IMR-90 (cell line): ENCODE results near the gene SOX2. TPM values are rescaled to one million over a fixed set of nuclear protein-coding genes. Genes with fewer than 3 reads are reported as not detected.

ENCODE experiments used
- ATAC-seq: fragments of 200-7000 bp; cut with Tn5 transposase; 2 replicates; pipeline ENCODE4 v1.9.1; 2020; ENCODE audit warnings: low read depth, mild to moderate bottlenecking, moderate library complexity
- BruUV-seq: library from RNA; stranded (reverse); fragments of 400-500 nt; replicated peaks from 2 replicates; lab custom pipeline; 2021; lab: Mats Ljungman, UMichigan
- CTCF ChIA-PET: fragments of 300-600 bp; formaldehyde crosslinking; extraction: SDS; loops from one replicate; lab custom pipeline; 2021; ENCODE audit warnings: antibody characterized with exemption; lab: Yijun Ruan, JAX
- POLR2A ChIA-PET: fragments of 300-600 bp; sonication (Branson Sonifier 250); formaldehyde crosslinking; loops from one replicate; lab custom pipeline; 2022; ENCODE audit warnings: antibody characterized with exemption; ENCODE audit not compliant: unreplicated experiment; lab: Charles Lee
- DNase-seq: peaks from one replicate; pipeline ENCODE4 v3.0.0; 2013
- H2AFZ ChIP-seq: replicated peaks from 2 replicates; pipeline ENCODE3; 2013; ENCODE audit warnings: low read length, mild to moderate bottlenecking; ENCODE audit not compliant: poor library complexity
- H2AK5ac ChIP-seq: 2 replicates; pipeline ENCODE4 v1.6.1; 2013; ENCODE audit warnings: low read depth, low read length, inconsistent platforms
- H2AK9ac ChIP-seq: replicated peaks from 2 replicates; pipeline ENCODE3; 2013; ENCODE audit warnings: mild to moderate bottlenecking, low read depth, low read length, moderate library complexity; ENCODE audit not compliant: poor library complexity
- H2BK120ac ChIP-seq: 2 replicates; pipeline ENCODE4 v1.6.1; 2013; ENCODE audit warnings: low read depth, low read length, inconsistent platforms
- H2BK15ac ChIP-seq: 3 replicates; pipeline ENCODE4 v1.6.1; 2013; ENCODE audit warnings: low read depth, low read length, inconsistent platforms
- H2BK20ac ChIP-seq: 2 replicates; pipeline ENCODE4 v1.6.1; 2013; ENCODE audit warnings: low read depth, mild to moderate bottlenecking, inconsistent platforms, low read length, moderate library complexity
- H2BK5ac ChIP-seq: 2 replicates; pipeline ENCODE4 v1.6.1; 2013; ENCODE audit warnings: mild to moderate bottlenecking, low read depth, low read length, inconsistent platforms; ENCODE audit not compliant: poor library complexity, severe bottlenecking
- H3K14ac ChIP-seq: replicated peaks from 2 replicates; pipeline ENCODE4 v1.6.1; 2013; ENCODE audit warnings: low read depth, low read length, inconsistent platforms
- H3K18ac ChIP-seq: 2 replicates; pipeline ENCODE4 v1.6.1; 2013; ENCODE audit warnings: low read depth, low read length, control low read depth
- H3K23ac ChIP-seq: 2 replicates; pipeline ENCODE4 v1.6.1; 2013; ENCODE audit warnings: low read depth, low read length, inconsistent platforms
- H3K27ac ChIP-seq: 2 replicates; pipeline ENCODE4 v1.5.1; 2013; ENCODE audit warnings: mild to moderate bottlenecking, control low read depth, low read length; ENCODE audit not compliant: insufficient read depth
- H3K27me3 ChIP-seq: 2 replicates; pipeline ENCODE4 v1.6.1; 2013; ENCODE audit warnings: low read length; ENCODE audit not compliant: control insufficient read depth, insufficient read depth
- H3K36me3 ChIP-seq: 2 replicates; pipeline ENCODE4 v1.6.1; 2013; ENCODE audit warnings: low read length, mixed read lengths; ENCODE audit not compliant: control insufficient read depth, insufficient read depth
- H3K4ac ChIP-seq: 2 replicates; pipeline ENCODE4 v1.6.1; 2013; ENCODE audit warnings: low read depth, low read length, inconsistent platforms
- H3K4me1 ChIP-seq: 2 replicates; pipeline ENCODE4 v1.6.1; 2013; ENCODE audit warnings: low read length, mixed read lengths; ENCODE audit not compliant: control insufficient read depth, insufficient read depth
- H3K4me2 ChIP-seq: 2 replicates; pipeline ENCODE4 v1.6.1; 2013; ENCODE audit warnings: low read depth, mild to moderate bottlenecking, control low read depth, low read length, moderate library complexity
- H3K4me3 ChIP-seq: 2 replicates; pipeline ENCODE4 v1.5.1; 2013; ENCODE audit warnings: low read depth, mild to moderate bottlenecking, control low read depth, low read length, moderate library complexity; ENCODE audit not compliant: insufficient read depth
- H3K56ac ChIP-seq: 2 replicates; pipeline ENCODE4 v1.6.1; 2013; ENCODE audit warnings: low read length, inconsistent platforms; ENCODE audit not compliant: insufficient read depth; ENCODE audit errors: extremely low read depth
- H3K79me1 ChIP-seq, 2 experiments: 2 replicates each; pipeline ENCODE4 v1.6.1; 2013; ENCODE audit warnings: low read length in 2 of 2, inconsistent platforms in 1 of 2, low read depth in 1 of 2
- H3K9ac ChIP-seq: 2 replicates; pipeline ENCODE4 v1.6.1; 2013; ENCODE audit warnings: low read depth, low read length, control low read depth
- H3K9me1 ChIP-seq: 2 replicates; pipeline ENCODE4 v1.6.1; 2013; ENCODE audit warnings: low read length, inconsistent platforms; ENCODE audit not compliant: insufficient read depth
- H3K9me3 ChIP-seq: 2 replicates; pipeline ENCODE4 v1.6.1; 2013; ENCODE audit warnings: low read length; ENCODE audit not compliant: control insufficient read depth, insufficient read depth
- H4K20me1 ChIP-seq: 2 replicates; pipeline ENCODE4 v1.6.1; 2013; ENCODE audit warnings: low read length, inconsistent platforms; ENCODE audit not compliant: insufficient read depth
- H4K5ac ChIP-seq: 2 replicates; pipeline ENCODE4 v1.6.1; 2013; ENCODE audit warnings: mild to moderate bottlenecking, low read depth, low read length, control low read depth
- H4K8ac ChIP-seq, 2 experiments: 2 replicates each; pipeline ENCODE4 v1.6.1; 2013; ENCODE audit warnings: low read depth in 2 of 2, low read length in 2 of 2, control low read depth in 1 of 2, inconsistent platforms in 1 of 2
- H4K91ac ChIP-seq: 2 replicates; pipeline ENCODE4 v1.6.1; 2013; ENCODE audit warnings: low read depth, low read length, inconsistent platforms; ENCODE audit not compliant: insufficient read depth
- BHLHE40 ChIP-seq: fragments of 150-350 bp; IDR thresholded peaks from 2 replicates; pipeline ENCODE4 v1.6.1; 2016; ENCODE audit warnings: mild to moderate bottlenecking, low read depth, low read length
- CEBPB ChIP-seq: IDR thresholded peaks from 2 replicates; pipeline ENCODE4 v1.6.1; 2012; ENCODE audit warnings: low read depth, low read length, improper control_type of control experiment
- CHD1 ChIP-seq: IDR thresholded peaks from 2 replicates; pipeline ENCODE4 v1.6.1; 2012; ENCODE audit warnings: low read depth, low read length, improper control_type of control experiment
- FOS ChIP-seq: fragments of 150-350 bp; IDR thresholded peaks from 2 replicates; pipeline ENCODE4 v1.6.1; 2016; ENCODE audit warnings: low read depth, low read length
- MAFK ChIP-seq: IDR thresholded peaks from 2 replicates; pipeline ENCODE4 v1.6.1; 2012; ENCODE audit warnings: low read depth, low read length, improper control_type of control experiment
- MAZ ChIP-seq: IDR thresholded peaks from 2 replicates; pipeline ENCODE4 v1.6.1; 2012; ENCODE audit warnings: low read depth, mild to moderate bottlenecking, low read length, improper control_type of control experiment, moderate library complexity, borderline replicate concordance
- MXI1 ChIP-seq: IDR thresholded peaks from 2 replicates; pipeline ENCODE4 v1.6.1; 2012; ENCODE audit warnings: low read depth, mild to moderate bottlenecking, low read length, moderate library complexity, borderline replicate concordance
- NFE2L2 ChIP-seq: fragments of 150-350 bp; IDR thresholded peaks from 2 replicates; pipeline ENCODE4 v1.6.1; 2016; ENCODE audit warnings: low read depth, mild to moderate bottlenecking, low read length
- POLR2A ChIP-seq: IDR thresholded peaks from 2 replicates; pipeline ENCODE4 v1.6.1; 2012; ENCODE audit warnings: mild to moderate bottlenecking, low read depth, low read length
- RAD21 ChIP-seq: IDR thresholded peaks from 2 replicates; pipeline ENCODE4 v1.6.1; 2012; ENCODE audit warnings: low read length, improper control_type of control experiment
- RCOR1 ChIP-seq: IDR thresholded peaks from 2 replicates; pipeline ENCODE4 v1.6.1; 2012; ENCODE audit warnings: mild to moderate bottlenecking, low read length, improper control_type of control experiment; ENCODE audit not compliant: insufficient replicate concordance
- RFX5 ChIP-seq: IDR thresholded peaks from 2 replicates; pipeline ENCODE4 v1.8.0; 2012; ENCODE audit warnings: low read depth, mild to moderate bottlenecking, low read length, moderate library complexity
- SMC3 ChIP-seq: fragments of 150-350 bp; IDR thresholded peaks from 2 replicates; pipeline ENCODE4 v1.6.1; 2016; ENCODE audit warnings: low read depth, mild to moderate bottlenecking, antibody characterized with exemption, low read length, moderate library complexity
- WGBS, 2 experiments: methylation state at CpG; one replicate each; pipeline versions ENCODE4 v1.1.5 to v1.1.7; 2013; ENCODE audit warnings: missing lambda C conversion rate in 2 of 2; ENCODE audit not compliant: insufficient read length in 1 of 2; ENCODE audit errors: extremely low coverage in 2 of 2; 5-methylcytosine and 5-hydroxymethylcytosine counted together
- dilution Hi-C: fragments of 300-500 bp; cut with HindIII; formaldehyde crosslinking; loops from one replicate; pipeline ENCODE4 v1.14.3; 2018; ENCODE audit warnings: low sequenced_read_pairs; ENCODE audit not compliant: unreplicated experiment
- in situ Hi-C: fragments of 300-500 bp; cut with MboI; formaldehyde crosslinking; loops from 3 replicates; pipeline ENCODE4 v1.14.3; 2019; ENCODE audit warnings: low sequenced_read_pairs, inconsistent platforms, mixed read lengths
- intact Hi-C: fragments of 100-400 bp; cut with micrococcal nuclease; formaldehyde crosslinking; loops from 2 replicates; pipeline ENCODE4 v1.10.0; 2022
- polyA plus RNA-seq, 3 experiments: library from polyadenylated mRNA; depleted of rRNA; stranded (reverse); fragments of >200 nt; gene quantifications; 2 replicates each; pipeline ENCODE4 v1.2.3, GENCODE V29; 2012; ENCODE audit warnings: low replicate concordance in 1 of 3
- total RNA-seq: library from RNA; depleted of rRNA; stranded (reverse); fragments of >200 nt; gene quantifications from 2 replicates; pipeline ENCODE4 v1.2.3, GENCODE V29; 2012
- TF ChIP-seq, protein P1 (sequence below): fragments of 150-350 bp; IDR thresholded peaks from 2 replicates; pipeline ENCODE4 v1.6.1; 2017; ENCODE audit warnings: mild to moderate bottlenecking, antibody characterized with exemption, low read length, low read depth
- TF ChIP-seq, protein P2 (sequence below): conservative IDR thresholded peaks from 2 replicates; pipeline ENCODE4 v1.5.1; 2012; ENCODE audit warnings: mild to moderate bottlenecking, low read depth, low read length, improper control_type of control experiment
- TF ChIP-seq, protein P3 (sequence below): fragments of 150-350 bp; IDR thresholded peaks from 2 replicates; pipeline ENCODE4 v1.6.1; 2016; ENCODE audit warnings: low read depth, mild to moderate bottlenecking, low read length, moderate library complexity, borderline replicate concordance

The SOX2 gene
- total and polyA plus RNA-seq, 2 of the 4 experiments (the other 2 are of a cell fraction) = not detected

DNA sequence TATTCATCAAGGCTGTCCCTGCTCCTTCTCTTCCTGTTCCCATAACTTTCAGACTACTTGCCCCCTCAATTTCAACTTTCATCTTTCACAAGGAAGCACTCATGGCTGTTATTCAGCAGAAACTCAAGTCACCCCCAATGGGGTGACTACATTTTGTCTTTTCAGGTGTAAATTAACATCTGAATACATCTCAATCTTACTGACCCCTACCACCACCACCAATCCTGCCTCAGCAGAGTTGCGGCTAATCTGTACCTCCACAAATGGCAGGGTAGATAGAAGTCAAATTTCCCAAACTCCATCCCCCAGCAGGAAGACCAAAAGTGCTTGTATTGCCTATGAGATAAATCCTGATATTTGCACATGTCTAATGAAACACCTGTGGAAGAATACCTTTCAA, 19.2 kb downstream of the SOX2 start:
- dilution Hi-C loops = no loop called here
- Histone ChIP-seq H3K4me2 (no peak overlapping the region), H3K4me1 (no peaks in the 10 kb centered on the region), H2BK20ac (no peak overlapping the region), H2BK5ac (no peak overlapping the region), H4K20me1 (no peaks in the 10 kb centered on the region), H3K9me1 (no peaks in the 10 kb centered on the region), H3K4me3 (no peak overlapping the region), H4K91ac (no peak overlapping the region), H3K14ac (no peak overlapping the region), H3K56ac (no peak overlapping the region), H3K18ac (no peak overlapping the region), H2BK15ac (no peak overlapping the region), H3K9ac (no peak overlapping the region), H4K5ac (no peak overlapping the region), H3K9me3 (peaks cover 2% of the 10 kb centered on the region), H3K36me3 (no peaks in the 10 kb centered on the region), H2AK5ac (no peak overlapping the region), H4K8ac (no peak overlapping the region), H3K4ac (no peak overlapping the region), H3K27ac (no peak overlapping the region), H2AFZ (no peak overlapping the region), H3K23ac (no peak overlapping the region), H2AK9ac (no peak overlapping the region), H2BK120ac (no peak overlapping the region), H3K27me3 (peaks cover 19% of the 10 kb centered on the region), H3K79me1 (no peaks in the 10 kb centered on the region)
- TF ChIP-seq, protein P1, sequence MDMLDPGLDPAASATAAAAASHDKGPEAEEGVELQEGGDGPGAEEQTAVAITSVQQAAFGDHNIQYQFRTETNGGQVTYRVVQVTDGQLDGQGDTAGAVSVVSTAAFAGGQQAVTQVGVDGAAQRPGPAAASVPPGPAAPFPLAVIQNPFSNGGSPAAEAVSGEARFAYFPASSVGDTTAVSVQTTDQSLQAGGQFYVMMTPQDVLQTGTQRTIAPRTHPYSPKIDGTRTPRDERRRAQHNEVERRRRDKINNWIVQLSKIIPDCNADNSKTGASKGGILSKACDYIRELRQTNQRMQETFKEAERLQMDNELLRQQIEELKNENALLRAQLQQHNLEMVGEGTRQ = no peak
- TF ChIP-seq, protein P2, sequence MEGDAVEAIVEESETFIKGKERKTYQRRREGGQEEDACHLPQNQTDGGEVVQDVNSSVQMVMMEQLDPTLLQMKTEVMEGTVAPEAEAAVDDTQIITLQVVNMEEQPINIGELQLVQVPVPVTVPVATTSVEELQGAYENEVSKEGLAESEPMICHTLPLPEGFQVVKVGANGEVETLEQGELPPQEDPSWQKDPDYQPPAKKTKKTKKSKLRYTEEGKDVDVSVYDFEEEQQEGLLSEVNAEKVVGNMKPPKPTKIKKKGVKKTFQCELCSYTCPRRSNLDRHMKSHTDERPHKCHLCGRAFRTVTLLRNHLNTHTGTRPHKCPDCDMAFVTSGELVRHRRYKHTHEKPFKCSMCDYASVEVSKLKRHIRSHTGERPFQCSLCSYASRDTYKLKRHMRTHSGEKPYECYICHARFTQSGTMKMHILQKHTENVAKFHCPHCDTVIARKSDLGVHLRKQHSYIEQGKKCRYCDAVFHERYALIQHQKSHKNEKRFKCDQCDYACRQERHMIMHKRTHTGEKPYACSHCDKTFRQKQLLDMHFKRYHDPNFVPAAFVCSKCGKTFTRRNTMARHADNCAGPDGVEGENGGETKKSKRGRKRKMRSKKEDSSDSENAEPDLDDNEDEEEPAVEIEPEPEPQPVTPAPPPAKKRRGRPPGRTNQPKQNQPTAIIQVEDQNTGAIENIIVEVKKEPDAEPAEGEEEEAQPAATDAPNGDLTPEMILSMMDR = no peak
- TF ChIP-seq NFE2L2 (no peak), SMC3 (no peak), CHD1 (no peak), RFX5 (no peak), RAD21 (no peak), RCOR1 (no peak), MXI1 (no peak), MAZ (no peak), MAFK (no peak), CEBPB (no peak), BHLHE40 (no peak), FOS (no peak), POLR2A (no peak)
- TF ChIP-seq, protein P3, sequence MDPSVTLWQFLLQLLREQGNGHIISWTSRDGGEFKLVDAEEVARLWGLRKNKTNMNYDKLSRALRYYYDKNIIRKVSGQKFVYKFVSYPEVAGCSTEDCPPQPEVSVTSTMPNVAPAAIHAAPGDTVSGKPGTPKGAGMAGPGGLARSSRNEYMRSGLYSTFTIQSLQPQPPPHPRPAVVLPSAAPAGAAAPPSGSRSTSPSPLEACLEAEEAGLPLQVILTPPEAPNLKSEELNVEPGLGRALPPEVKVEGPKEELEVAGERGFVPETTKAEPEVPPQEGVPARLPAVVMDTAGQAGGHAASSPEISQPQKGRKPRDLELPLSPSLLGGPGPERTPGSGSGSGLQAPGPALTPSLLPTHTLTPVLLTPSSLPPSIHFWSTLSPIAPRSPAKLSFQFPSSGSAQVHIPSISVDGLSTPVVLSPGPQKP = no peak
- ATAC-seq (no peak), DNase-seq (no peak)
- BruUV-seq = no TSS peak
- ChIA-PET CTCF (no interaction called here), POLR2A (no interaction called here)
- WGBS, 2 experiments = no CpG with 5 or more reads among the region's 1 CpG
- in situ Hi-C loops = no loop called here
- intact Hi-C loops = no loop called here
